Ovary (tissue), 3 donors: ENCODE measurements around the gene MAPK13.
"Not testable (repeated sequence)": the region's sequence is repeated elsewhere in the genome, so short reads cannot be mapped to it uniquely, and the experiment has no call there.

Source experiments
- EP300 ChIP-seq: sonication (generic); formaldehyde crosslinking; IDR thresholded peaks from one replicate; pipeline ENCODE4 v1.6.1; 2017; ENCODE audit warnings: antibody characterized with exemption
- POLR2A ChIP-seq: fragments of 450-650 bp; IDR thresholded peaks from one replicate; pipeline ENCODE4 v1.6.1; 2017; ENCODE audit warnings: antibody characterized with exemption, mild to moderate bottlenecking, moderate library complexity
- TF ChIP-seq, protein P1 (sequence below), 3 donors: fragments of 450-650 bp in 2 of 3; fragments of 200-600 bp in 1 of 3; IDR thresholded peaks; one replicate each; pipeline versions ENCODE4 v1.5.1 to v1.8.0; 2016 to 2022; ENCODE audit warnings: antibody characterized with exemption in 3 of 3, mild to moderate bottlenecking in 1 of 3
- donor health status: DM: no; HTN: no; CAD: no.

DNA sequence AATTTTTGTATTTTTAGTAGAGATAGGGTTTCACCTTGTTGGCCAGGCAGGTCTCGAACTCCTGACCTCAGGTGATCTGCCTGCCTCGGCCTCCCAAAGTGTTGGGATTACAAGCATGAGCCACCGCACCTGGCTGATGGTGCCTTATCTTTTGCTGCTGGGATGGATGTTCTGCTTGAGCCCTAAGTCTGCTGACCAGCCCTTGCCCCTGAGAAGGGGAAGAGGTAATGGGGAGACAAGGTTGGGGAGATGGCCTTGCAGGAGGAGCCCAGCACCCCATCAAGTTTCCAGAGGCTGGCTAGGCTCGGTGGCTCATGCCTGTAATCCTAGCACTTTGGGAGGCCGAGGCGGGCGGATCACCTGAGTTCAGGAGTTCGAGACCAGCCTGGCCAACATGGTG, 6.0 kb upstream of the MAPK13 start:
- TF ChIP-seq POLR2A, EP300: not testable (repeated sequence)
- TF ChIP-seq, protein P1, sequence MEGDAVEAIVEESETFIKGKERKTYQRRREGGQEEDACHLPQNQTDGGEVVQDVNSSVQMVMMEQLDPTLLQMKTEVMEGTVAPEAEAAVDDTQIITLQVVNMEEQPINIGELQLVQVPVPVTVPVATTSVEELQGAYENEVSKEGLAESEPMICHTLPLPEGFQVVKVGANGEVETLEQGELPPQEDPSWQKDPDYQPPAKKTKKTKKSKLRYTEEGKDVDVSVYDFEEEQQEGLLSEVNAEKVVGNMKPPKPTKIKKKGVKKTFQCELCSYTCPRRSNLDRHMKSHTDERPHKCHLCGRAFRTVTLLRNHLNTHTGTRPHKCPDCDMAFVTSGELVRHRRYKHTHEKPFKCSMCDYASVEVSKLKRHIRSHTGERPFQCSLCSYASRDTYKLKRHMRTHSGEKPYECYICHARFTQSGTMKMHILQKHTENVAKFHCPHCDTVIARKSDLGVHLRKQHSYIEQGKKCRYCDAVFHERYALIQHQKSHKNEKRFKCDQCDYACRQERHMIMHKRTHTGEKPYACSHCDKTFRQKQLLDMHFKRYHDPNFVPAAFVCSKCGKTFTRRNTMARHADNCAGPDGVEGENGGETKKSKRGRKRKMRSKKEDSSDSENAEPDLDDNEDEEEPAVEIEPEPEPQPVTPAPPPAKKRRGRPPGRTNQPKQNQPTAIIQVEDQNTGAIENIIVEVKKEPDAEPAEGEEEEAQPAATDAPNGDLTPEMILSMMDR (IDR thresholded peaks at IDR 0.05), result not testable (repeated sequence)
